Activated T-cell treated with anti-CD3 and anti-CD28 coated beads for 48 hours (primary cell): Measurements from ENCODE around the gene ADRB2.
"Not testable (repeated sequence)": the region's sequence is repeated elsewhere in the genome, so short reads cannot be mapped to it uniquely, and the experiment has no call there.

Experiments
- DNase-seq: peaks from one replicate; pipeline ENCODE4 v3.0.0-alpha.2; 2020; ENCODE audit warnings: low read depth

Gene ADRB2

DNA sequence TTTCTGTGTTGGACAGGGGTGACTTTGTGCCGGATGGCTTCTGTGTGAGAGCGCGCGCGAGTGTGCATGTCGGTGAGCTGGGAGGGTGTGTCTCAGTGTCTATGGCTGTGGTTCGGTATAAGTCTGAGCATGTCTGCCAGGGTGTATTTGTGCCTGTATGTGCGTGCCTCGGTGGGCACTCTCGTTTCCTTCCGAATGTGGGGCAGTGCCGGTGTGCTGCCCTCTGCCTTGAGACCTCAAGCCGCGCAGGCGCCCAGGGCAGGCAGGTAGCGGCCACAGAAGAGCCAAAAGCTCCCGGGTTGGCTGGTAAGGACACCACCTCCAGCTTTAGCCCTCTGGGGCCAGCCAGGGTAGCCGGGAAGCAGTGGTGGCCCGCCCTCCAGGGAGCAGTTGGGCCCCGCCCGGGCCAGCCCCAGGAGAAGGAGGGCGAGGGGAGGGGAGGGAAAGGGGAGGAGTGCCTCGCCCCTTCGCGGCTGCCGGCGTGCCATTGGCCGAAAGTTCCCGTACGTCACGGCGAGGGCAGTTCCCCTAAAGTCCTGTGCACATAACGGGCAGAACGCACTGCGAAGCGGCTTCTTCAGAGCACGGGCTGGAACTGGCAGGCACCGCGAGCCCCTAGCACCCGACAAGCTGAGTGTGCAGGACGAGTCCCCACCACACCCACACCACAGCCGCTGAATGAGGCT lies at the start of gene ADRB2:
Gene ADRB2, plus strand, starts transcription at position 559 of the 686 bp plus-strand sequence. CDS start 221 bp downstream, outside the sequence.
- DNase-seq = peak; percentile 80

DNA sequence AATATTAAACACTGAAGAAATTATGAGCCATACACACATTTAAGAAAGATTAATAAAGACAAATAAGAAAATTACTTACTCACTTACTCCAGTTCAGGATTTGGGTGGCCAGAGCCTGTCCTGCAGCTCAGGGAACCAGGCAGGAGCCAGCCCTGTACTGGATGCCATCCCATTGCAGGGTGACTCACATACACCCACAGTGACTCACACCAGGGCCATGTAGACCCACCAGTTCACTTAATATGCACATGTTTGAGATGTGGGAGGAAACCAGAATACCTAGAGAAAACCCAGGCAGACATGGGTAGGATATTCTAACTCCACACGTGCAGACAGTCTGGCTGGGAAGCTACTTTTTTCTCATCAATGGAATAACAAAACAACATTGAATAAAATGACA lies 49.6 kb upstream of the ADRB2 start:
- DNase-seq = no peak

- DNase-seq = no peak
Measured at GRCh38 chr5:148778882-148779281, 47.5 kb upstream of the ADRB2 start.

DNA sequence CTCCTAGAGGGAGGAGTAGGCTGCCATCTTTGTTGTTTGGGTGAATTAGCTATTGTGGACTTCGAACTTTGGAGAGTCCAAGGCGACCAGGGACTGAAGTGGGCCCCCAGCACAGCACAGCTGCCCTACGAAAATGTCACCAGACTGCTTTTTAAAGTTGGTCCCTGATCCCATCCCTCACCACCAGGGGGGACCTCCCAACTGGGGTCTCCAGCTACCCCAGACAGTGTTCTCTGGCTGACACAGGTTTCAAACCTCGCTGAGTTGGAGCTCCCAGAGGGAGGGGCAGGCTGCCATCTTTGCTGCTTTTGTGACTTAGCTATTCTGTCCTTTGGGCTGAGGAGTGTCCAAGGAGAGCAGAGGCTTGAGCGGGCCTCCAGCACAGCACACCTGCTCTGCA lies 45.7 kb upstream of the ADRB2 start:
- no peak for DNase-seq

DNA sequence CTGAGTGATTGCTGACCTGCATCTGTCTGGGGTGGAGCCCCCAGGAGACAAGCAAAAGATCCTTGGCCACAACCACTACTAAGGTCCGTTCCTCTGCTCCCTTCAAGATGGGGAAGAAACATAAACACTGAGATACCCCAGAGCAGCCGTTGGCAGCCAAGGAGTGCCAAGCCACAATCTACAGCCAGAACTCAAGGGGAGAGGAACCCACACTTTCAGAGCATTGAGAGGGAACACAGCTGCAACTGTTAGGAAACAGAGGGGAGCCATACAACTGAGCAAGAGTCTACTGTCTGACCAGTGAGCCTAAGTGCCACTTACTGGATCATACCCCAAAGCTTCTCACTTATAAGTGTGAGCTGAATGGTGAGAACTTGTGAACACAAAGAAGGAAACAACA lies 44.6 kb upstream of the ADRB2 start:
- DNase-seq = no peak

- DNase-seq = no peak
Measured at GRCh38 chr5:148785223-148785622, 41.2 kb upstream of the ADRB2 start.

DNA sequence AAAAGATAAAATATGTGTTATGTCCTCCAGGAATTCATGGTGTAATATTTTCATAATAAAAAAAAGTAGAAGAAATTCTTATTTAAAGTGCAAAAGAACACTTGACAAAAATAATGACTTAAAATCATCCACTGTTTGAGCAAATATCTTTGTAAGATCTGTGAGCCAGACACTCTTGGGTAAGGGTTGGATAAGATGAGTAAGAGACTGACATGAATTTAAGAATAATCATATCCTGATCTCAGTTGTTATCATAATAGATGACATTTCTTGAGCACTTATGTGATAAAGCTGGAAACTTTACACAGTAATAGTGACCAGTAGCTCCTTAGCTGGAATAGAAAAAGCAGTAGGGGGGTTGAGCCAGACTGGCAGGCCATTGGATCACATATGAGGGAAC lies 40.0 kb upstream of the ADRB2 start:
- no peak for DNase-seq

GRCh38 chr5:148788636-148789035 lies 37.8 kb upstream of the ADRB2 start:
- no peak for DNase-seq

DNA sequence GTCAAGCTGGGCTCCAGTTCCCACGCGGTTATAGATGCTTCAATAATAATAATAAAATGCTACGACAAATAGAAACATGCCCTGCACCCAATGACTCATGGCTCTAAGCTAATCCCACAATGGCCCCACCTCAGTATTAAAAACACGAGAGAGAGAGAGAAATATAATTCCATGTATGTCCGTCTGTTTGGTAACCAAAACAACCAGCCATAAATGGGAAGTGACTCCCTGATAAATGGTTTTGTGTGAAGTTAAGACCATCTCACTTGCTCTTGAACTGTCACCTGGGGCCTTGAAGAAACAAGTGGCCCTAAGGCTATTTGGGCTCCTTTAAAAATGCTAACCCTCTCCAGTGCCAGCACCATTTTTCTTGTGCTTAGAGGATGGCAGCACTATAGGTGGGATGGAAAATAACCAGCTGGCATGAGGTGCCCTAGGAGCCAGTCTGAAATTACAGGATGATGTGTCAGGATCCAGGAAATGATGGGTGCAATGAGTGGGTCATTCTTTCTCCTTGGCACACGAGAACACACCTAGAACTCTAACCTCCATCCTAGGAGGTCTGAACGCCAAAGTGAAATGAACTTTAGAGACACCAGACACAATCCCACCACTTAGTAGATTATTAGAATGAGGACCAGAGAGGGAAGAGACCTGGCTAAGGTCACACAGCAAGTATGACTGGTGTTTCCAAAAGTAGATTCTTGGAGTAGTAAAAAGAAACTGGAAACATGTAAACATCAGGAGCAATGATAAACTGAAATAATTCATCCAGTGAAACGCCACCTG lies 35.7 kb upstream of the ADRB2 start:
- DNase-seq = no peak

GRCh38 chr5:148791334-148791667 lies 35.1 kb upstream of the ADRB2 start:
- DNase-seq = peak; percentile 43

DNA sequence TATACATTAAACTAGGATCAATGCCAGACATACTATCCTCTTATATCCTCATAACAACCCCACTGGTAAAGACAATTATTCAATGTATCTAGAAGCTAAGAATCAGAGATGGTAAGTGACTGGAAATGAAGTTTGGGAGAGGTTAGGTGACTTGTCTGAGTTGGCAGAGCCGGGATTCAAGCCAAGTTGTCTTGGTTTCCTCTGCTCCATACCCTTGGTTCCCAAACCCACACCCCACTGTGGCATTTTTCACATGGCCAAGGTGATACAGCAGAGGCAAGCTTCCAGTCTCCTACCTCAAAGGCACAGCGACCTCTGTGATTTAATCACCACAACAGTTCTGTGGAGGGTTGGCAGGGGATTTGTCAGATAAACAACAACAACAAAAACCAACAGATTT lies 34.7 kb upstream of the ADRB2 start:
- DNase-seq = no peak

DNA sequence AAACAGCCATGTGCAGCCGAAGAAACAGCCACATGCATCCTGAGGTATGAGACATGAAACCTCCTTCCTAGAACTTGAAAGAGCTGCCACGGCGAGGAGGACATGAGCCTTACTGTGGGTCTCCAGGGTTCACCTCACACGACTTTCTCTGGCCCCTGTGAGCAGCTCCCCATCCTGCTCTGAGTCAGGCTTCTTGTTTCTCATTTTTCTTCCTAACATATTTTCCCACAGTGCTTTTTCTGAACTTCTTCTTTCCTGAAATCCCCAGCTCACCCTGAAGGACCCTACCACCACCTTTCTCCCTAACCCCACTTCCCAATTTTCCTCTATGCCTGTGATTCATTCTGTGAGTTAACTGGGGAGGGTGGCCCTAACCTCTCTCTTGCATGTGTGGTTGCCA lies 33.7 kb upstream of the ADRB2 start:
- no peak for DNase-seq

GRCh38 chr5:148793261-148793660 lies 33.1 kb upstream of the ADRB2 start:
- no peak for DNase-seq

DNA sequence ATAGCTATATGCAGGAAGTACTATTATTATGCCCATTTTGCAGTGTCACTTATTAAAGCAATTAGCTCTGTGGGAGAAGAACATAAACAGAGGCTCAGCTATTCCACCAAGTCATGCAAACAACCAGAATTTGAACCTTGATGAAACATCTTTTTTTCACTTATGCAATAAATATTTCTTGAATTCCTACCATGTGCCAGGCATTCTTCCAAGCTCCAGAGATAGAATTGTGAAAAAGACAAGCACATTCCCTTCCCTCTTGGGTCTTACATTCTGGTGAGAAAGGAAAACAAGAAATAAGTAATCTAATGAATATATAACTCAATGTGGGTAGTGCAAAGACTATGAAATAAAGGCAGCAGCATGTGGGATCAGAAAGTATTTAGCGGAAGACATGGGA lies 32.1 kb upstream of the ADRB2 start:
- DNase-seq = no peak

DNA sequence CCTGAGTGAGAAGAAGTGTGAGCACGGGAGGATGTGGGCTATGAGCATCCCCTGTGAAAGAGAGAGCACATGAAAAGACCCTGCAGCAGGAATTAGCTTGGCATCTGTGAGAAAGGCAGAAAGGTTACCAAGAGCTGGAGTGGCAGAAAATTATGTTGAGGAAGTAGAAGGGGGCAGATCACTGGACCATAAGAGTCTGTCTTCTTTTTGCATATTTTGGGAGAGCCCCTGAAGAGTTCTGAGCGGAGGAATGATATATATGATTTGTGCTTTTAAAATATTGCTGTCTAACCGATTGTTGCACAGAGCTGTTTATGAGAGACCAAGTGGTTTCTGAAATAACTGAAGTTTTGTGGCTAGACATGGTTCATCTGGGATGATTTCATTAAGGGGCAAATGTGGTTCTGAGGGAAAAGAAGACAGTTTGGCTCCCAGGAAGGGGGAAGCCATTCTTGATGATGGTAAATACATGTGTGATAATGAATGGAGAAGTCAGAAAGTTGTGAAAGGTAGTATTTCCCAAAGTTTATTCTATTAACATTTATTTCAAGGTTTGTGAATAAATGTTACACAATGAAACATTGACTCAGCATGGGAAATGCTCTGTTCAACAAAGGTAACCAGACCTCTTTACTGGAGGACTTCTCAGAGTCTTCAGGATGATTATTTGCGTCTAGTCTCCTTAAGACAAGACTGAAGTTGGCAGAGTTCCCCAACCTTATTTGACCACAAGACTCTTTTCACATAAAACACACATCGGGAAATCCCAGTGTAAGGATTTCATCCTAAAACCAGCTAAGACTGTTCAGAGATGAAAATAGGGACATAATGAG lies 31.5 kb upstream of the ADRB2 start:
- DNase-seq = no peak

DNA sequence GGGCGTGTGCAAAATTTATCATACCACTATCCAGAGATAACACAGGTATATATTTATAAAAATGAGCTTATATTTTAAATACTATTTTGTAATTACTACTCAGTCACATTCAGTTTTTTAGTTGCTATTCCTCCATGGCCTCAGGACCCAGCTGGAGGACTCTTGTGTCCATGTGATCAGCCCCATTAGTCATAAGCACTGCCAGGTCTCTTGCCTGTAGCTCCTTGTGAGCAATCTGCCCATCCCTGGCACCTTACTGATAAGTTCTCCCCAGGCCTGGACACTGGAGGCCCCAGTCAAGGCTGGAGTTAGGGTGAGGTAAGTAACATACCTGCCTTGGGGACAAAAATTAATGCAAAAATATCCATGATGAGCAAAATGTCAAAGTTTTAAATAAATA lies 29.5 kb upstream of the ADRB2 start:
- DNase-seq = no peak

GRCh38 chr5:148798786-148799185 lies 27.6 kb upstream of the ADRB2 start:
- DNase-seq = no peak

DNA sequence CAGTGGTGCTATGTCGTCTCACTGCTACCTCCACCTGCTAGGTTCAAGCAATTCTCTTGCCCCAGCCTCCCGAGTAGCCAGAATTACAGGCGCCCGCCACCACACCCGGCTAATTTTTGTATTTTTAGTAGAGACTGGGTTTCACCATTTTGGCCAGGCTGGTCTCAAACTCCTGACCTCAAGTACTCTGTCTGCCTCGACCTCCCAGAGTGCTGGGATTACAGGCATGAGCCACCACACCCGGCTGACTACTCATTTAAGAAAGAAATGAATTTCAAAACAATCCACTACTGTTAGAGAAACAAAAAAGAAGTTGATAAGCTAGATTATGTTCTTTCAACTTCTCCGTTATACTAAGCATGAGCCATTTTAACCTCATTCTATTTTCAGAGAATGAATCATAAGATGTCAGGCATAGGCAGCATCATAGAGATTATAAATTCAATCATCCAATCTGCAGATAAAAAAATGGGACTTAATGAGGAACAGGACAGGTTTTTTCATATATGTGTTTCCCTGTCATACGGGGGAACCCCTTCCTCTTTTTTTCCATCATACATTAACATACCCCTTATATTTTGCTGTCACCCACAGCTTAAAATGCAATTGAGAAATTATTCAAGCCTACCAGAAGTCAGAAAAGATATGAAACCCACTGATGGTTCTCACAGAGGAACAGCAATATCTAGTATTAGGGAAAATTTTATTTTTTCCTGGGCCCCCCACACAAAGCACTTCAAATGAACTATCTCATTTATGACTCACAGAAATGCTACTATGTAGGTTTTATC lies 26.5 kb upstream of the ADRB2 start:
- DNase-seq = no peak

DNA sequence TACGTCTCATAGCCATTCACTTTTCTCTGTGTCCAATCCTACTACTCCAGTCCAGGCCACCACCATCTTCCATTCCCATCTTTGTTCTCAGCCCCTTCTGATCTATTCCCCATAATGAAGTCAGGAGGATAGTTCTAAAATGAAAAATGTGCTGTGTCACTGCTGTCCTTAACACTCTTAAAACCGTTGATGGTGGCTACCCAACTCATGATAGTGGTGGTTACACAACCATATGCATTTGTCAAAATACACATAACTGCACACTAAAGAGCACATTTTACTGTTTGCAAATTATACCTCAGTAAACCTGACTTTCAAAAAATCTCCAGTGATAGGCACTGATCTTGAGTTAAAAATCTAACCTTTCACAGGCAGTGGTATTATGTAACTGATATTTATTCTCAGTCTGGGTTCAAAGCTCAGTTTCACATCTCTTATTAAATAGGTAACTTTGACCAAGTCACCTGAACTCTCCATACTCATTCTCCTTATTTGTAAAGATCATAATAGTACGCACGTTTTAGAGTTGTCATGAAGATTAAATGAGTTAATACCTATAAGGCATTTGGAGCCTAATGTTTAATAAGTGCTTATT lies 24.6 kb upstream of the ADRB2 start:
- no peak for DNase-seq

- not testable (repeated sequence) for DNase-seq
Measured at GRCh38 chr5:148803451-148803850, 23.0 kb upstream of the ADRB2 start.

- DNase-seq = no peak
Measured at GRCh38 chr5:148804393-148804792, 22.0 kb upstream of the ADRB2 start.
